C4-2B (cell line): ENCODE data around the gene ACOXL.

Experiments
- CTCF ChIP-seq: fragments of 450-650 bp; conservative IDR thresholded peaks from 2 replicates; pipeline ENCODE4 v1.5.1; 2017; ENCODE audit warnings: mild to moderate bottlenecking
- ZFX ChIP-seq: fragments of 450-650 bp; IDR thresholded peaks from 2 replicates; pipeline ENCODE4 v1.6.1; 2017

GRCh38 chr2:110959198-110959597, 226.8 kb downstream of the ACOXL start:
- TF ChIP-seq CTCF (no peak), ZFX (no peak)
